ENCODE measurements around the gene ZNF296. TPM values are rescaled to one million over a fixed set of nuclear protein-coding genes. Genes with fewer than 3 reads are reported as not detected.

Gene ZNF296
- total RNA-seq, 1 experiment from 2014 or later, result 13.8 TPM

DNA sequence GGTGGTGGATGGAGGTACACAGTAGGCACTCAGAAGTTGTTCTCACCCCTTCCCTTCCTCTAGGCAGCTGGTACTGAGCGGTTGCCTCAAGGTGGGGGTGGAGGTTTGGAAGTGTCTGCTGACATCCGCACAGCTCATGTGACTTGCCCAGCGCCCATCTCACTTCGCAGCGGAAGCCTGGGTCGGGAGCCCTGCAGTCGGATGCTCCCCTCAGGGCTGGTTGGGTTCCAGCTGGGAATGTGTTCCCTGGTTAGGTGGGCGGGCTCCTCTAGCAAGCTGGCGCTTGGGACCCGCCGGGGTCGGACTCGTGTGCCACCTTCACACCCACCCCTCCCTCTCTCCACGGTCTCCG is 26.9 kb upstream of the ZNF296 start:
- POLR2A ChIA-PET, result interaction anchor here (1.3 to 1.6 kb wide), 2 partner anchors 10 to 12 kb away, joined by 3 to 6 read pairs; partner anchors contain the start of gene PPP1R37
- no peak for ATAC-seq
- no peaks in the 10 kb centered on the region for H3K36me3 Mint-ChIP-seq

DNA sequence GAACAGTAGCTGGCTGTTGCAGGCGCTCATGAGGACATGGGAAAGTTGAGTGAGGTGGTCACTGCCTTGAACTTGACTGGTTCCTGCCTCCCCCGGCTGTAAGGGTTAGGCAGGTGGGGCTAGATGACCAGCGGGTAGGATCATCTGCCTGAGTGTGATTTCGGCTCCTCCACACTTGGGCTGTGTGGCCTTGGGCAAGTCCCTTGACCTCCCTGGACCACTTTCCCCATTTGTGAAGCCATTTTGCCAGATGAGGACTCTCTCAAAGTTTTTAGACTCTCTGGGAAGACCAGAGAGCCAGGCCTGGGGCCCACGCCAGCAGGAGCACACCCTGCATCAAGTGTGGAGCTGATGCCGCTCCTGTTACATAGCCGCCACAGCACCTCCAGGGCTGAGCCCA is 26.2 kb upstream of the ZNF296 start:
- H3K9me3 Mint-ChIP-seq, result no peaks in the 10 kb centered on the region
- H3K36me3 Mint-ChIP-seq, result no peaks in the 10 kb centered on the region
- no peak overlapping the region for H3K4me3 Mint-ChIP-seq
- H3K4me1 Mint-ChIP-seq, result peaks cover 49% of the 10 kb centered on the region
- H3K27ac Mint-ChIP-seq, result no peak overlapping the region
- no peaks in the 10 kb centered on the region for H3K27me3 Mint-ChIP-seq (ENCODE audit: low read depth)
- DNase-seq (ENCODE audit: low spot score), result no peak
- ChIA-PET CTCF (interaction anchor here (1.1 to 3.0 kb wide), 4 partner anchors 10 to 50 kb away, joined by 3 to 11 read pairs (median 7); no protein-coding TSS in a partner anchor), POLR2A (interaction anchor here (1.3 kb wide), 1 partner anchor 11 kb away, joined by 3 read pairs; no protein-coding TSS in a partner anchor)
- no peak for ATAC-seq
- no peak for TF ChIP-seq GTF2I (CRISPR knock-in tag; conservative IDR thresholded peaks at IDR 0.05)
- TF ChIP-seq OVOL2 (CRISPR knock-in tag; IDR thresholded peaks at IDR 0.05; ENCODE audit: borderline replicate concordance), result no peak
- no peak for TF ChIP-seq MAX (CRISPR knock-in tag; IDR thresholded peaks at IDR 0.05)
- no peak for TF ChIP-seq ELF4 (CRISPR knock-in tag; IDR thresholded peaks at IDR 0.05; ENCODE audit: low read depth)
- no peak for TF ChIP-seq NFATC4 (CRISPR knock-in tag; IDR thresholded peaks at IDR 0.05)
- no peak for TF ChIP-seq FOXK1 (CRISPR knock-in tag; IDR thresholded peaks at IDR 0.05)
- TF ChIP-seq, protein P1, sequence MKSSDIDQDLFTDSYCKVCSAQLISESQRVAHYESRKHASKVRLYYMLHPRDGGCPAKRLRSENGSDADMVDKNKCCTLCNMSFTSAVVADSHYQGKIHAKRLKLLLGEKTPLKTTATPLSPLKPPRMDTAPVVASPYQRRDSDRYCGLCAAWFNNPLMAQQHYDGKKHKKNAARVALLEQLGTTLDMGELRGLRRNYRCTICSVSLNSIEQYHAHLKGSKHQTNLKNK (CRISPR knock-in tag; IDR thresholded peaks at IDR 0.05), result no peak
- no peak for TF ChIP-seq TP53 (CRISPR knock-in tag; IDR thresholded peaks at IDR 0.05)
- TF ChIP-seq, protein P2, sequence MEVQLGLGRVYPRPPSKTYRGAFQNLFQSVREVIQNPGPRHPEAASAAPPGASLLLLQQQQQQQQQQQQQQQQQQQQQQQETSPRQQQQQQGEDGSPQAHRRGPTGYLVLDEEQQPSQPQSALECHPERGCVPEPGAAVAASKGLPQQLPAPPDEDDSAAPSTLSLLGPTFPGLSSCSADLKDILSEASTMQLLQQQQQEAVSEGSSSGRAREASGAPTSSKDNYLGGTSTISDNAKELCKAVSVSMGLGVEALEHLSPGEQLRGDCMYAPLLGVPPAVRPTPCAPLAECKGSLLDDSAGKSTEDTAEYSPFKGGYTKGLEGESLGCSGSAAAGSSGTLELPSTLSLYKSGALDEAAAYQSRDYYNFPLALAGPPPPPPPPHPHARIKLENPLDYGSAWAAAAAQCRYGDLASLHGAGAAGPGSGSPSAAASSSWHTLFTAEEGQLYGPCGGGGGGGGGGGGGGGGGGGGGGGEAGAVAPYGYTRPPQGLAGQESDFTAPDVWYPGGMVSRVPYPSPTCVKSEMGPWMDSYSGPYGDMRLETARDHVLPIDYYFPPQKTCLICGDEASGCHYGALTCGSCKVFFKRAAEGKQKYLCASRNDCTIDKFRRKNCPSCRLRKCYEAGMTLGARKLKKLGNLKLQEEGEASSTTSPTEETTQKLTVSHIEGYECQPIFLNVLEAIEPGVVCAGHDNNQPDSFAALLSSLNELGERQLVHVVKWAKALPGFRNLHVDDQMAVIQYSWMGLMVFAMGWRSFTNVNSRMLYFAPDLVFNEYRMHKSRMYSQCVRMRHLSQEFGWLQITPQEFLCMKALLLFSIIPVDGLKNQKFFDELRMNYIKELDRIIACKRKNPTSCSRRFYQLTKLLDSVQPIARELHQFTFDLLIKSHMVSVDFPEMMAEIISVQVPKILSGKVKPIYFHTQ (CRISPR knock-in tag; IDR thresholded peaks at IDR 0.05), result no peak
- no peak for TF ChIP-seq ZNF416 (CRISPR knock-in tag; IDR thresholded peaks at IDR 0.05)
- TF ChIP-seq, protein P3, sequence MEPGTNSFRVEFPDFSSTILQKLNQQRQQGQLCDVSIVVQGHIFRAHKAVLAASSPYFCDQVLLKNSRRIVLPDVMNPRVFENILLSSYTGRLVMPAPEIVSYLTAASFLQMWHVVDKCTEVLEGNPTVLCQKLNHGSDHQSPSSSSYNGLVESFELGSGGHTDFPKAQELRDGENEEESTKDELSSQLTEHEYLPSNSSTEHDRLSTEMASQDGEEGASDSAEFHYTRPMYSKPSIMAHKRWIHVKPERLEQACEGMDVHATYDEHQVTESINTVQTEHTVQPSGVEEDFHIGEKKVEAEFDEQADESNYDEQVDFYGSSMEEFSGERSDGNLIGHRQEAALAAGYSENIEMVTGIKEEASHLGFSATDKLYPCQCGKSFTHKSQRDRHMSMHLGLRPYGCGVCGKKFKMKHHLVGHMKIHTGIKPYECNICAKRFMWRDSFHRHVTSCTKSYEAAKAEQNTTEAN (CRISPR knock-in tag; IDR thresholded peaks at IDR 0.05), result no peak
- no peak for TF ChIP-seq FOXJ3 (CRISPR knock-in tag; IDR thresholded peaks at IDR 0.05; ENCODE audit: borderline replicate concordance)

More for the DNA sequence above, 26.9 kb upstream of the ZNF296 start:
- Mint-ChIP-seq H3K4me3 (no peak overlapping the region), H3K27me3 (ENCODE audit: low read depth) (no peaks in the 10 kb centered on the region), H3K4me1 (peaks cover 42% of the 10 kb centered on the region), H3K9me3 (no peaks in the 10 kb centered on the region), H3K27ac (no peak overlapping the region)
- no peak for TF ChIP-seq MYBL2 (CRISPR knock-in tag; IDR thresholded peaks at IDR 0.05)
- no peak for TF ChIP-seq GTF2I (CRISPR knock-in tag; conservative IDR thresholded peaks at IDR 0.05)
- no peak for TF ChIP-seq NFYB (CRISPR knock-in tag; conservative IDR thresholded peaks at IDR 0.05; ENCODE audit: low read depth)
- TF ChIP-seq, protein P4, sequence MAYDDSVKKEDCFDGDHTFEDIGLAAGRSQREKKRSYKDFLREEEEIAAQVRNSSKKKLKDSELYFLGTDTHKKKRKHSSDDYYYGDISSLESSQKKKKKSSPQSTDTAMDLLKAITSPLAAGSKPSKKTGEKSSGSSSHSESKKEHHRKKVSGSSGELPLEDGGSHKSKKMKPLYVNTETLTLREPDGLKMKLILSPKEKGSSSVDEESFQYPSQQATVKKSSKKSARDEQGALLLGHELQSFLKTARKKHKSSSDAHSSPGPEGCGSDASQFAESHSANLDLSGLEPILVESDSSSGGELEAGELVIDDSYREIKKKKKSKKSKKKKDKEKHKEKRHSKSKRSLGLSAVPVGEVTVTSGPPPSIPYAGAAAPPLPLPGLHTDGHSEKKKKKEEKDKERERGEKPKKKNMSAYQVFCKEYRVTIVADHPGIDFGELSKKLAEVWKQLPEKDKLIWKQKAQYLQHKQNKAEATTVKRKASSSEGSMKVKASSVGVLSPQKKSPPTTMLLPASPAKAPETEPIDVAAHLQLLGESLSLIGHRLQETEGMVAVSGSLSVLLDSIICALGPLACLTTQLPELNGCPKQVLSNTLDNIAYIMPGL (CRISPR knock-in tag; IDR thresholded peaks at IDR 0.05), result no peak
- TF ChIP-seq ZNF232 (CRISPR knock-in tag; IDR thresholded peaks at IDR 0.05), result no peak
- no peak for TF ChIP-seq ZNF423 (CRISPR knock-in tag; IDR thresholded peaks at IDR 0.05)
- TF ChIP-seq HMGA2 (CRISPR knock-in tag; IDR thresholded peaks at IDR 0.05), result no peak
- no peak for TF ChIP-seq IRF1 (CRISPR knock-in tag; IDR thresholded peaks at IDR 0.05)
- TF ChIP-seq PREB (CRISPR knock-in tag; IDR thresholded peaks at IDR 0.05; ENCODE audit: borderline replicate concordance), result no peak
- TF ChIP-seq ATF6 (CRISPR knock-in tag; IDR thresholded peaks at IDR 0.05), result no peak
- no peak for DNase-seq (ENCODE audit: low spot score)
- CTCF ChIA-PET, result interaction anchor here (0.6 to 3.0 kb wide), 9 partner anchors 9 to 62 kb away, joined by 3 to 11 read pairs (median 3); partner anchors contain the start of genes GEMIN7 and PPP1R37
